Stomach (tissue), 4 donors: ENCODE data around the gene BCAS3.

Experiments
- CTCF ChIP-seq, 7 experiments: fragments of 450-650 bp in 4 of 7; fragments of 200-600 bp in 3 of 7; sonication (generic) in 3 of 7; IDR thresholded peaks; one replicate each; pipeline ENCODE4 v1.5.1; 2016 to 2019; ENCODE audit warnings: antibody characterized with exemption in 7 of 7, control low read depth in 2 of 7, mild to moderate bottlenecking in 1 of 7
- EP300 ChIP-seq: sonication (generic); formaldehyde crosslinking; IDR thresholded peaks from one replicate; pipeline ENCODE4 v1.6.1; 2017; ENCODE audit warnings: antibody characterized with exemption
- POLR2A ChIP-seq, 4 donors: fragments of 450-650 bp; IDR thresholded peaks; one replicate each; pipeline ENCODE4 v1.6.1; 2016; ENCODE audit warnings: antibody characterized with exemption in 4 of 4, control low read depth in 2 of 4, mild to moderate bottlenecking in 1 of 4, moderate library complexity in 1 of 4
- POLR2AphosphoS5 ChIP-seq, 3 donors: sonication (generic); formaldehyde crosslinking; IDR thresholded peaks; one replicate each; pipeline ENCODE4 v1.6.1; 2016; ENCODE audit warnings: antibody characterized with exemption in 3 of 3

GRCh38 chr17:60864708-60865005 lies 187.0 kb downstream of the BCAS3 start:
- TF ChIP-seq CTCF (IDR thresholded peaks at IDR 0.05) (no peak), POLR2A (IDR thresholded peaks at IDR 0.05) (no peak), EP300 (no peak), POLR2AphosphoS5 (IDR thresholded peaks at IDR 0.05) (no peak)
